ENCODE data around the gene MPV17L2.

Gene MPV17L2

DNA sequence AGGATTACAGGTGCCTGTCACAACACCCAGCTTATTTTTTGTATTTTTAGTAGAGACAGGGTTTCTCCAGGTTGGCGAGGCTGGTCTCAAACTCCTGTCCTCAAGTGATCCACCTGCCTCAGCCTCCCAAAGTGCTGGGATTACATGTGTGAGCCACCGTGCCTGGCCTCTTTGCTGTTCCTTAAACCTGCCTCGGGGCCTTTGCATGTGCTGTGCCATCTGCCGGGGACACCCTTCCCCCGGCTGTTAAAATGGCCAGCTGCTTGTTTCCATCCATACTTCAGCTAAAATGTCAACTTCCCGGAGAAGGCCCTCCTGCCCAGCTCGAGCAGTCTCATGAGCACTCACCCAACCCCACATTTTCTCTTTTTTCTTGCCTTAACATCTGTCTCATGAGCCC is 52.3 kb downstream of the MPV17L2 start:
- no peak for DNase-seq (ENCODE audit: low spot score)
